ENCODE measurements around the gene FPGT. TPM values are rescaled to one million over a fixed set of nuclear protein-coding genes. Genes with fewer than 3 reads are reported as not detected.
"Not testable (repeated sequence)": the region's sequence is repeated elsewhere in the genome, so short reads cannot be mapped to it uniquely, and the experiment has no call there.

Gene FPGT
- total RNA-seq (2022) (9.6 and 14.2 TPM in 2 replicates), Bru-seq, nascent RNA (percentile 79 among the genes with signal in this experiment), BruChase-seq, experiment 1, labeled RNA remaining after a 6-hour chase (percentile 88 among the genes with signal in this experiment), BruChase-seq, experiment 2, labeled RNA remaining after a 2-hour chase (percentile 89 among the genes with signal in this experiment)
- long read RNA-seq, transcript FPGT-202 (4 exons, 3,254 nt) = major isoform, 18 of 33 reads
- long read RNA-seq, partial matches to known transcripts = 0 of 33 reads
- long read RNA-seq, other reads (novel, unspliced or antisense) = 9 of 33 reads

- H3K27ac Mint-ChIP-seq (ENCODE audit: low read depth, unreplicated experiment) = peak within 1 kb of the TSS; percentile 97
- CTCF ChIA-PET = interaction anchor here (1.0 kb wide), 1 partner anchor 37 kb away, joined by 3 read pairs; no protein-coding TSS in a partner anchor
- H3K27me3 Mint-ChIP-seq (ENCODE audit: insufficient read depth, unreplicated experiment) = no peaks in the 10 kb centered on the region
- H3K9me3 Mint-ChIP-seq (ENCODE audit: unreplicated experiment) = no peaks in the 10 kb centered on the region
- peak within 1 kb of the TSS; percentile 93 for H3K4me3 Mint-ChIP-seq (ENCODE audit: unreplicated experiment)
- no peak for TF ChIP-seq CTCF (IDR thresholded peaks at IDR 0.05; ENCODE audit: unreplicated experiment)
- intact Hi-C loops (cut with micrococcal nuclease) = loop anchor here (2.0 kb wide), 1 partner anchor 265 kb away; no protein-coding TSS in a partner anchor
- peaks cover 4% of the 10 kb centered on the region for H3K4me1 Mint-ChIP-seq (ENCODE audit: insufficient read depth, unreplicated experiment)
- DNase-seq (ENCODE audit: unreplicated experiment) = peak; percentile 91
- POLR2A ChIA-PET = interaction anchor here (1.0 to 1.6 kb wide), 2 partner anchors 11 to 536 kb away, joined by 5 to 8 read pairs; no protein-coding TSS in a partner anchor
- H3K36me3 Mint-ChIP-seq (ENCODE audit: insufficient read depth, unreplicated experiment) = peaks cover 20% of the 10 kb centered on the region
- TSS peak; percentile 91 for BruUV-seq (replicated peaks)
Measured at GRCh38 chr1:74197657-74198552, at the start of gene FPGT, which contains the start of gene LRRIQ3. Gene FPGT (plus strand): TSS chr1:74198242. CDS start chr1:74198279, 37 bp downstream. Gene LRRIQ3 (minus strand): TSS chr1:74198176. CDS start chr1:74183684, 14,492 bp downstream.

- Mint-ChIP-seq H3K4me1 (ENCODE audit: insufficient read depth, unreplicated experiment) (peaks cover 6% of the 10 kb centered on the region), H3K27ac (ENCODE audit: low read depth, unreplicated experiment) (no peak overlapping the region), H3K36me3 (ENCODE audit: insufficient read depth, unreplicated experiment) (no peaks in the 10 kb centered on the region), H3K9me3 (ENCODE audit: unreplicated experiment) (no peaks in the 10 kb centered on the region), H3K4me3 (ENCODE audit: unreplicated experiment) (no peak overlapping the region), H3K27me3 (ENCODE audit: insufficient read depth, unreplicated experiment) (no peaks in the 10 kb centered on the region)
- peak; percentile 59 for DNase-seq (ENCODE audit: unreplicated experiment)
- ChIA-PET CTCF (interaction anchor here (1.2 kb wide), 1 partner anchor 39 kb away, joined by 3 read pairs; no protein-coding TSS in a partner anchor), POLR2A (interaction anchor here (0.7 kb wide), 1 partner anchor 137 kb away, joined by 3 read pairs; no protein-coding TSS in a partner anchor)
- no TSS peak for BruUV-seq (replicated peaks)
- intact Hi-C loops (cut with micrococcal nuclease) = no loop called here
- no peak for TF ChIP-seq CTCF (IDR thresholded peaks at IDR 0.05; ENCODE audit: unreplicated experiment)
Measured at GRCh38 chr1:74160046-74160445, 38.0 kb upstream of the FPGT start.

- Mint-ChIP-seq H3K36me3 (ENCODE audit: insufficient read depth, unreplicated experiment) (no peaks in the 10 kb centered on the region), H3K4me3 (ENCODE audit: unreplicated experiment) (no peak overlapping the region), H3K4me1 (ENCODE audit: insufficient read depth, unreplicated experiment) (peaks cover 6% of the 10 kb centered on the region), H3K27ac (ENCODE audit: low read depth, unreplicated experiment) (no peak overlapping the region), H3K27me3 (ENCODE audit: insufficient read depth, unreplicated experiment) (no peaks in the 10 kb centered on the region), H3K9me3 (ENCODE audit: unreplicated experiment) (no peaks in the 10 kb centered on the region)
- no peak for TF ChIP-seq CTCF (IDR thresholded peaks at IDR 0.05; ENCODE audit: unreplicated experiment)
- POLR2A ChIA-PET = interaction anchor here (0.7 kb wide), 1 partner anchor 224 kb away, joined by 3 read pairs; no protein-coding TSS in a partner anchor
- DNase-seq (ENCODE audit: unreplicated experiment) = peak; percentile 4
- intact Hi-C loops (cut with micrococcal nuclease) = no loop called here
- BruUV-seq (replicated peaks) = no TSS peak
- CTCF ChIA-PET = no interaction called here
Measured at GRCh38 chr1:74161497-74161896, 36.5 kb upstream of the FPGT start.

- ChIA-PET CTCF (no interaction called here), POLR2A (no interaction called here)
- Mint-ChIP-seq H3K27ac (ENCODE audit: low read depth, unreplicated experiment) (no peak overlapping the region), H3K4me1 (ENCODE audit: insufficient read depth, unreplicated experiment) (peaks cover 6% of the 10 kb centered on the region), H3K36me3 (ENCODE audit: insufficient read depth, unreplicated experiment) (no peaks in the 10 kb centered on the region), H3K4me3 (ENCODE audit: unreplicated experiment) (no peak overlapping the region), H3K27me3 (ENCODE audit: insufficient read depth, unreplicated experiment) (no peaks in the 10 kb centered on the region), H3K9me3 (ENCODE audit: unreplicated experiment) (peaks cover 2% of the 10 kb centered on the region)
- intact Hi-C loops (cut with micrococcal nuclease) = no loop called here
- no peak for DNase-seq (ENCODE audit: unreplicated experiment)
- no TSS peak for BruUV-seq (replicated peaks)
- no peak for TF ChIP-seq CTCF (IDR thresholded peaks at IDR 0.05; ENCODE audit: unreplicated experiment)
Measured at GRCh38 chr1:74162333-74162732, 35.7 kb upstream of the FPGT start.

- DNase-seq (ENCODE audit: unreplicated experiment); BruUV-seq (replicated peaks); H3K27me3 Mint-ChIP-seq (ENCODE audit: insufficient read depth, unreplicated experiment); POLR2A ChIA-PET; H3K4me1 Mint-ChIP-seq (ENCODE audit: insufficient read depth, unreplicated experiment); H3K27ac Mint-ChIP-seq (ENCODE audit: low read depth, unreplicated experiment); CTCF ChIA-PET; H3K4me3 Mint-ChIP-seq (ENCODE audit: unreplicated experiment); H3K36me3 Mint-ChIP-seq (ENCODE audit: insufficient read depth, unreplicated experiment); intact Hi-C loops (cut with micrococcal nuclease): not testable (repeated sequence)
- H3K9me3 Mint-ChIP-seq (ENCODE audit: unreplicated experiment) = peaks cover 13% of the 10 kb centered on the region
Measured at GRCh38 chr1:74174423-74174822, 23.6 kb upstream of the FPGT start.

Measured in MCF 10A (cell line).